Superior temporal gyrus (tissue), 1 donor: ENCODE data around the gene CPNE7.

Experiments used
- DNase-seq: peaks from one replicate; pipeline ENCODE4 v3.0.0-alpha.2; 2016; ENCODE audit errors: extremely low spot score

CPNE7 gene

DNA sequence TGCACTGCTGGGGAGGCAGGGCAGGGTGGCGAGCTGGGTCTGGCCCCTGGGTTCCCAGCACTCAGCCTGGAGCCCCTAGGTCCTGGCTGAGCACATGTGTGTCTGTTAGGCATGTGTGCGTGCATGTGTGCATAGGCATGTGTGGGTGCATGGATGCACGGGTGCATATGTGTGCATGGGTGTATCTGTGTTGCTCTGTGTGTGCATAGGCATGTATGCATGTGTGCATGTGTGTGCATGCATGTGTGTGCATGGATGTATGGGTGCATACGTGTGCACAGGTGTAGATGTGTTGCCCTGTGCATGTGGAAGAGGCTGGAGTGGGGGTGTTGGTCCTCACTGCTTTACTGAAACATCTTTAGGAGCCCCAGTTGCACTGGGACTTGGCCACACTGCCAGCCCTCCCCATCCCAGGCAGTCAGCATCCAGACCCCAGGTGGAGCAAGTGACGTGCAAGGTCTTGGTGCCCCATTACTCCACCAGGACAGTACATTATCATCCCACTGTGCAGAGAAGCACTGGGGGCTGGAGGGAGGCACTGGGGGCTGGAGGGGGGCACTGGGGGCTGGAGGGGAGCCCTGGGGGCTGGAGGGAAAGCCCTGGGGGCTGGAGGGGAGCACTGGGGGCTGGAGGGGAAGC lies 27.5 kb downstream of the CPNE7 start:
- DNase-seq, result no peak

GRCh38 chr16:89604764-89605163 lies 29.2 kb downstream of the CPNE7 start:
- DNase-seq, result no peak

DNA sequence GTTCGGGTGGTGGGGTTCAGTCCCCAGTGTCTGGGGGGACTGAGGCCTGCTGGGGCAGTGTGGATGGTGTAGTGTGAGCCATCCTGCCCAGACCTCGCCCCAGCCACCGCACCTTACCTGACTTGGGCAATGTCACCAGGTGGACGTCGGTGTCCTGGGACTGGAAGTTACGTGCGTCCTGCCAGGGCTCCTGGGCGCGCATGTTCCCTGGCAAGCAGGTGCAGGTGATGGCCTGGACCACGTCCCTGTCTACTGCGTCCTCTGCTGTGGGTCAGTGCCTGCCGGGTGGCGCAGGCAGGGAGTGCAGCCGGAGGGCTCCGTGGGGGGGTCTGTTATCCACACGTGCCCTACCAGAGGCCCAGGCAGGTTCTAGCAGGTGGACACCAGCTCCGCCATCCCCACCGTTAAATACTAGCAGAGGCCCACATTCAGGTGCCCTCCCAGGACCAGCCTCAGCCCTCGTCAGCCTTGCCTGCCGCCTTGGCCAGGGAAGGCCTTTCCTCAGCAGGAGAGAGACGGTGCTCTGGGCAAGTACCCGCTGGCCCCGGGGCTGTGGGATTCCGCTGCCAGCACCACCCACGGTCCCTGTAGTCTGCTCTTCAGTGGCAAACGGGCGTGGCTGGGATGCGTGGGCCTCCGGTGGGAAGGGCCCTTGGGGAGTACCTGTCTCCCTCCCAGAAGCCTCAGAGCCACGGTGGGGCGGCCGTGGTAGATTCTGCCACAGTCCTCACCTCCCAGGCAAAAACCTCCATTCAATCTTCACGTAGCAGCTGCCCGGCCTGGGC lies 29.8 kb downstream of the CPNE7 start:
- DNase-seq, result no peak

DNA sequence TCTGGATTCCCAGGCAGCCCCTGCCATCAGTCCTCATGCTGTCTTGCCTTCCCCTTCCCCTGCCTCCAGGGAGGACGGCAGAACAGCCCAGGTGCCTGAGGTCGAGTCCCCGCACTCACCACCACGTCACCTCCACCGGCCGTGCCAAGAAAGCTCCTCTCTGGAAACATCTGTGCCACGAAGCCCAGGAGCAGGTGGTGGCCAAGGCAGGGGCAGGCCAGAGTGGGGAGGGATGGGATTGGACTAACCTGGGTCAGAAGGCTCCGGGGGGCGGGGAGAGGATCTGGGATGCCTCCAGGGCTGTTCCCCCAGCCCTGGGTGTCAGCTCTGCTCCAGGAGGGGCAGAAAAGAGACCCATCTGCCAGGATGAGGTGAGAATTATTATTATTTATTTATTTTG lies 30.4 kb downstream of the CPNE7 start:
- no peak for DNase-seq

- DNase-seq, result no peak
Observed at GRCh38 chr16:89607453-89607852, 31.9 kb downstream of the CPNE7 start.

- DNase-seq, result no peak
Observed at GRCh38 chr16:89607937-89608740, 32.6 kb downstream of the CPNE7 start.

DNA sequence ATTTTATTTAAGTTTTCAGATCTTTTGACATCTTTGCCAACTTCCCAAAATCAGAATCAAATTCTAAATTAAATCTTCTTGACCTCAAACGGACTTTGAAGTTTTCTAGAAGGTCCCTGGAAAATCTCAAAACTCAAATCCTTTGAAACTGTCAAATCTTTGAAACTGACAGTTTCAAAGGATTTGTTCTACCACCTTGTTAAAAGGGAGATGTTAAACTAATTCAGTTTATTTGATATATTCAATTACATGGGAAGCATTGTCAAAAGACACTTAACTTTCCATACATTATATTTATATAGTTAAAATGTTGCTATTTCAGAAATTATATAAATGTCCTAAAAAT lies 34.5 kb downstream of the CPNE7 start:
- DNase-seq, result no peak

DNA sequence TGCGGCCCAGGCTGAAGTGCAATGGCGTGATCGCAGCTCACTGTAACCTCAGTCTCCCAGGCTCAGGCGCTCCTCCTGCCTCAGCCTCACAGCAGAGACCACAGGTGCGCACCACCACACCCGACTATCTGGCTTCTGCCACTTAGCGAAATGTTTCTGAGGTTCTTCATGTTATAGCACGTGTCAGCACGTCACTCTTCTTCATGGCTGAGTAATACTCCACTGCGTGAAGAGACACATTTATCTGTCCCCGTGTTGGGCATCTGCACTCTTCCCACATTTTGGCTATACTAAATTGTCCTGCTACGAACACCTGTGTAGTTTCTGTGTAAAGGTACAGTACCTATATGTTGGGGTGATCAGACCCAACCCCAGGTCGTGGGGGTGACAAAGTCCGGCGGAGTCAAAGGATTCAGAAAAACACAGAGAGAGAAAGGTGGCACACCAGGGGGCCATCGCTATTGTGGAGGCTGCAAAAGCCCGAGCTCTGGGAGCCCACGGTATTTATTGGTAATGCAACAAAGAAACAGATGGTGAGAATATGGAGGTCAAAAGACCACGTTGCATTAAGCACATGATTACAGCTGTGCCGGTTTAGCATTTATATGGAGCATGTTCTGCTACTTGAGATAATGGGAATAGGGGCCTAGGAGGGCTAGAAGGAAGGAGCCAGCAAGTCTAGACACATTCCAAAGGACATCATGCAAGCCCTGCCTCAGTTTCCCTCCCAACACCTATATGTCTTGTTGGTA lies 37.0 kb downstream of the CPNE7 start:
- no peak for DNase-seq

- no peak for DNase-seq
Observed at GRCh38 chr16:89613231-89613953, 37.8 kb downstream of the CPNE7 start, which contains the start of gene DPEP1. Gene DPEP1, plus strand, starts transcription at chr16:89613642. Its CDS starts 16,769 bp downstream, at chr16:89630411.

GRCh38 chr16:89613954-89614459 lies 38.4 kb downstream of the CPNE7 start:
- no peak for DNase-seq

- DNase-seq, result no peak
Observed at GRCh38 chr16:89615176-89615575, 39.6 kb downstream of the CPNE7 start.

- DNase-seq, result no peak
Observed at GRCh38 chr16:89615596-89616090, 40.1 kb downstream of the CPNE7 start.

GRCh38 chr16:89616623-89617022 lies 41.1 kb downstream of the CPNE7 start:
- no peak for DNase-seq

DNA sequence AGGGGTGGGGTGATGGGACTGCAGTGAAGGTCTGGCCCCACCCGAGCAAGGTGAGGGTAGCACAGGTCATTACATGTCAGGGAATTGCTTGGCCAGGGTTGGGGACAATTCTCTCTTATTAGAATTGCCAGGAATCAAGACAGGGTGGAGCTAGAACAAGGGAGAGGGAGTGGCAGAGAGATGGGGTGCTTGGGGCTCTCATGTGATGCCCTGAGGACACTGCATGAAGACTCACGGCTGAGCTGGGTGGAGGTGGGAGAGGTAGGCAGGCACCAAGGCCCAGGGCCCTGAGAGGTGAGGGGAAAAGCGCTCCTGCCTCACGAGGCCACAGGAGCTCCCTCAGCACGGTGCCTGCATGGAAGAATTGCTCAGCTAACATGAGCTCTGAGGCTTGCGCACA lies 41.5 kb downstream of the CPNE7 start:
- no peak for DNase-seq

- DNase-seq, result no peak
Observed at GRCh38 chr16:89618109-89618998, 42.8 kb downstream of the CPNE7 start.

GRCh38 chr16:89619840-89620239 lies 44.3 kb downstream of the CPNE7 start:
- no peak for DNase-seq

- DNase-seq, result no peak
Observed at GRCh38 chr16:89620406-89620841, 44.9 kb downstream of the CPNE7 start.

GRCh38 chr16:89621136-89621697 lies 45.7 kb downstream of the CPNE7 start:
- DNase-seq, result no peak

- DNase-seq, result no peak
Observed at GRCh38 chr16:89621698-89622409, 46.3 kb downstream of the CPNE7 start.
